ENCODE data around the gene E2F6.

Gene E2F6

GRCh38 chr2:11454824-11455223, 11.1 kb downstream of the E2F6 start:
- DNase-seq, result no peak

GRCh38 chr2:11450791-11451190, 15.2 kb downstream of the E2F6 start:
- DNase-seq, result no peak

- no peak for DNase-seq
These were observed 19.2 kb downstream of the E2F6 start for GRCh38 chr2:11446733-11447248.

GRCh38 chr2:11444737-11445136, 21.2 kb downstream of the E2F6 start:
- no peak for DNase-seq

GRCh38 chr2:11438555-11439080, 27.3 kb downstream of the E2F6 start:
- no peak for DNase-seq

- no peak for DNase-seq
These were observed 28.4 kb downstream of the E2F6 start for GRCh38 chr2:11437602-11438001.

- no peak for DNase-seq
These were observed 30.9 kb downstream of the E2F6 start for GRCh38 chr2:11435036-11435435.

- no peak for DNase-seq
These were observed 31.5 kb downstream of the E2F6 start for GRCh38 chr2:11434443-11434842.

GRCh38 chr2:11433822-11434221, 32.1 kb downstream of the E2F6 start:
- DNase-seq, result no peak

GRCh38 chr2:11430729-11431128, 35.2 kb downstream of the E2F6 start:
- DNase-seq, result no peak

- no peak for DNase-seq
These were observed 38.7 kb downstream of the E2F6 start for GRCh38 chr2:11427224-11427623.

- no peak for DNase-seq
These were observed 43.0 kb downstream of the E2F6 start for GRCh38 chr2:11422901-11423435.

- no peak for DNase-seq
These were observed 43.5 kb downstream of the E2F6 start for GRCh38 chr2:11422491-11422865.

GRCh38 chr2:11421863-11422490, 44.0 kb downstream of the E2F6 start:
- DNase-seq, result no peak

GRCh38 chr2:11420671-11421070, 45.3 kb downstream of the E2F6 start:
- no peak for DNase-seq

- no peak for DNase-seq
These were observed 45.8 kb downstream of the E2F6 start for GRCh38 chr2:11420190-11420589.

GRCh38 chr2:11419781-11420180, 46.2 kb downstream of the E2F6 start:
- no peak for DNase-seq

- DNase-seq, result no peak
These were observed 47.9 kb downstream of the E2F6 start for GRCh38 chr2:11417946-11418585.

- DNase-seq, result no peak
These were observed 49.0 kb downstream of the E2F6 start for GRCh38 chr2:11416931-11417330.

GRCh38 chr2:11416186-11416585, 49.8 kb downstream of the E2F6 start:
- DNase-seq, result no peak

GRCh38 chr2:11414372-11415124, 51.4 kb downstream of the E2F6 start:
- DNase-seq, result no peak

GRCh38 chr2:11412449-11412810, 53.5 kb downstream of the E2F6 start:
- DNase-seq, result no peak

GRCh38 chr2:11411768-11412448, 54.1 kb downstream of the E2F6 start:
- DNase-seq, result no peak
